KMS-11 (cell line): Measurements from ENCODE around the gene CACNA1S.

Experiments used
- H2AFZ ChIP-seq: fragments of 200-600 bp; sonication (generic); 2 replicates; pipeline ENCODE4 v1.6.1; 2016; ENCODE audit warnings: antibody characterized with exemption, mixed run types, low read depth
- H3K27ac ChIP-seq: fragments of 200-600 bp; sonication (generic); 2 replicates; pipeline ENCODE4 v1.6.1; 2016; ENCODE audit warnings: mild to moderate bottlenecking, mixed run types
- H3K27me3 ChIP-seq: fragments of 200-600 bp; sonication (generic); 2 replicates; pipeline ENCODE4 v1.6.1; 2017; ENCODE audit warnings: mild to moderate bottlenecking, low read depth, mixed run types, moderate library complexity; ENCODE audit not compliant: insufficient read depth
- H3K36me3 ChIP-seq: fragments of 200-600 bp; sonication (generic); 2 replicates; pipeline ENCODE4 v1.6.1; 2017; ENCODE audit warnings: mild to moderate bottlenecking, mixed run types; ENCODE audit not compliant: insufficient read depth
- H3K4me1 ChIP-seq: fragments of 200-600 bp; sonication (generic); 2 replicates; pipeline ENCODE4 v1.6.1; 2016; ENCODE audit warnings: mild to moderate bottlenecking, low read depth, mixed run types; ENCODE audit not compliant: poor library complexity, severe bottlenecking
- H3K4me2 ChIP-seq: fragments of 200-600 bp; sonication (generic); 2 replicates; pipeline ENCODE4 v1.7.0; 2016; ENCODE audit warnings: mild to moderate bottlenecking, mixed run types
- H3K4me3 ChIP-seq: fragments of 200-600 bp; sonication (generic); IDR thresholded peaks from 2 replicates; pipeline ENCODE4 v1.6.1; 2017; ENCODE audit warnings: low read depth, low read length, mixed read lengths; ENCODE audit not compliant: insufficient read depth
- H3K79me2 ChIP-seq: fragments of 200-600 bp; sonication (generic); 2 replicates; pipeline ENCODE4 v1.6.1; 2016; ENCODE audit warnings: low read depth, mixed run types; ENCODE audit not compliant: insufficient read depth
- H3K9ac ChIP-seq: fragments of 200-600 bp; sonication (generic); 2 replicates; pipeline ENCODE4 v1.6.1; 2016; ENCODE audit warnings: mild to moderate bottlenecking, mixed run types
- H4K20me1 ChIP-seq: fragments of 200-600 bp; sonication (generic); 2 replicates; pipeline ENCODE4 v1.6.1; 2016; ENCODE audit warnings: mild to moderate bottlenecking, mixed run types; ENCODE audit not compliant: insufficient read depth
- TF ChIP-seq, protein P1 (sequence below): fragments of 200-600 bp; sonication (generic); conservative IDR thresholded peaks from 2 replicates; pipeline ENCODE4 v1.6.1; 2017; ENCODE audit warnings: low read depth, mild to moderate bottlenecking, antibody characterized with exemption, low read length, moderate library complexity, mixed read lengths

The CACNA1S gene

GRCh38 chr1:201068976-201069375, 43.2 kb downstream of the CACNA1S start:
- Histone ChIP-seq H3K36me3 (no peaks in the 10 kb centered on the region), H3K4me1 (no peaks in the 10 kb centered on the region), H3K4me3 (no peak overlapping the region), H4K20me1 (no peaks in the 10 kb centered on the region), H3K27me3 (no peaks in the 10 kb centered on the region; the same call in 1 of the 2 replicates), H3K4me2 (no peak overlapping the region), H3K9ac (no peak overlapping the region), H3K79me2 (no peaks in the 10 kb centered on the region), H2AFZ (no peak overlapping the region), H3K27ac (no peak overlapping the region)
- TF ChIP-seq, protein P1, sequence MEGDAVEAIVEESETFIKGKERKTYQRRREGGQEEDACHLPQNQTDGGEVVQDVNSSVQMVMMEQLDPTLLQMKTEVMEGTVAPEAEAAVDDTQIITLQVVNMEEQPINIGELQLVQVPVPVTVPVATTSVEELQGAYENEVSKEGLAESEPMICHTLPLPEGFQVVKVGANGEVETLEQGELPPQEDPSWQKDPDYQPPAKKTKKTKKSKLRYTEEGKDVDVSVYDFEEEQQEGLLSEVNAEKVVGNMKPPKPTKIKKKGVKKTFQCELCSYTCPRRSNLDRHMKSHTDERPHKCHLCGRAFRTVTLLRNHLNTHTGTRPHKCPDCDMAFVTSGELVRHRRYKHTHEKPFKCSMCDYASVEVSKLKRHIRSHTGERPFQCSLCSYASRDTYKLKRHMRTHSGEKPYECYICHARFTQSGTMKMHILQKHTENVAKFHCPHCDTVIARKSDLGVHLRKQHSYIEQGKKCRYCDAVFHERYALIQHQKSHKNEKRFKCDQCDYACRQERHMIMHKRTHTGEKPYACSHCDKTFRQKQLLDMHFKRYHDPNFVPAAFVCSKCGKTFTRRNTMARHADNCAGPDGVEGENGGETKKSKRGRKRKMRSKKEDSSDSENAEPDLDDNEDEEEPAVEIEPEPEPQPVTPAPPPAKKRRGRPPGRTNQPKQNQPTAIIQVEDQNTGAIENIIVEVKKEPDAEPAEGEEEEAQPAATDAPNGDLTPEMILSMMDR, result no peak

DNA sequence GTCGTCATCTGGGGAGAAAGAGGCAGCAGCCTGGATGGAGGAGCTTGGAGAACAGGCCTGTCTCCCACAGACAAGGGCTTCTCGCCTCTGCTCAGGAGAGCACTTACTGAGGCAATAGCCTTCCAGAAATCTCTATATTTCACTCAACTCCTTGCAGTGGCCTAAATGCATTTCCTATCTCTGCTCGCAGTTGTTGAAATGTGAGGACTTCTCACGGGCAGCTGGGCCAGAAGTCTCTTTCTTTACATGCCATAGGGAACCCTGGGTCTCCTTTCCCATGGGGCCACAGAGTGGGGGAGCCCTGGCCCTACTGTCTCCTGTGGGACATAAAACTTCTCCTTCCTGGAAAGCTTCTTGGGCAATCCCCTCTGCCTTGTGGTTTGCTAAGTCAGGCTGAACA, 45.2 kb downstream of the CACNA1S start:
- peaks cover 4% of the 10 kb centered on the region; the same call in 1 of the 2 replicates for H3K27me3 ChIP-seq
- no peak overlapping the region for H3K9ac ChIP-seq
- no peaks in the 10 kb centered on the region for H4K20me1 ChIP-seq
- no peaks in the 10 kb centered on the region for H3K79me2 ChIP-seq
- no peak overlapping the region for H2AFZ ChIP-seq
- TF ChIP-seq, protein P1, result no peak
- no peak overlapping the region for H3K4me2 ChIP-seq
- H3K36me3 ChIP-seq, result no peaks in the 10 kb centered on the region
- no peak overlapping the region for H3K27ac ChIP-seq
- no peaks in the 10 kb centered on the region for H3K4me1 ChIP-seq
- H3K4me3 ChIP-seq, result no peak overlapping the region

DNA sequence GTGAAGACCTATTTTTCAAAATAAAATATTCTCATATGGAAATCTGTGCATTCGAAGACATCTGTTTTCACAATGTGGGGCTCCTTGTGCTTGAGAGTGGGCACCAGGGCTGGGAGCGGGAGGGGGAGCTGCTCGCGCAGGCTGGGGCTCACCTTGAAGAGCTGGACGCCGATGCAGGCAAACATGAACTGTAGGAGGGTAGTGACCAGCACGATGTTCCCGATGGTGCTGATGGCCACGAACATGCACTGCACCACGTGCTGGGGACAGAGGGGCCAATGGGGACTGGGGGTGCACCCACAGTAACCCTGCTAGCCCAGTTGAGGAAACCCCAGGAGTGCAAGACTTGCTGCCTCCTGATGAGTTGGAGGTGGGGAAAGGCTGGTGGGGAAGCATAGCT, 46.5 kb downstream of the CACNA1S start:
- Histone ChIP-seq H3K79me2 (no peaks in the 10 kb centered on the region), H3K36me3 (no peaks in the 10 kb centered on the region), H3K9ac (no peak overlapping the region), H3K4me1 (no peaks in the 10 kb centered on the region), H3K27me3 (peaks cover 4% of the 10 kb centered on the region; the same call in 1 of the 2 replicates), H3K27ac (no peak overlapping the region), H4K20me1 (no peaks in the 10 kb centered on the region), H3K4me2 (no peak overlapping the region), H3K4me3 (no peak overlapping the region), H2AFZ (no peak overlapping the region)
- TF ChIP-seq, protein P1, result no peak

- Histone ChIP-seq H3K4me1 (no peaks in the 10 kb centered on the region), H2AFZ (no peak overlapping the region), H3K4me2 (no peak overlapping the region), H3K4me3 (no peak overlapping the region), H3K79me2 (no peaks in the 10 kb centered on the region), H3K9ac (no peak overlapping the region), H3K27ac (no peak overlapping the region), H4K20me1 (no peaks in the 10 kb centered on the region), H3K27me3 (peaks cover 4% of the 10 kb centered on the region; the same call in 1 of the 2 replicates), H3K36me3 (no peaks in the 10 kb centered on the region)
- TF ChIP-seq, protein P1, result no peak
Measured at GRCh38 chr1:201064806-201065205, 47.4 kb downstream of the CACNA1S start.
